Endometrial microvascular endothelial cells (primary cell): Measurements from ENCODE around the gene HAO1. TPM values are rescaled to one million over a fixed set of nuclear protein-coding genes. Genes with fewer than 3 reads are reported as not detected.
"Not testable (repeated sequence)": the region's sequence is repeated elsewhere in the genome, so short reads cannot be mapped to it uniquely, and the experiment has no call there.

Experiments used
- in situ Hi-C: cut with HindIII; loops from 2 replicates; pipeline ENCODE4 v1.10.0; 2017; ENCODE audit warnings: low sequenced_read_pairs, low pct_unique_long_range_greater_than_20kb; ENCODE audit errors: inconsistent ontology term
- total RNA-seq: library from RNA; depleted of rRNA; stranded (reverse); fragments of >200 nt; gene quantifications from one replicate; pipeline ENCODE4 v1.2.3, GENCODE V29; 2015; ENCODE audit errors: inconsistent ontology term

The HAO1 gene
- total RNA-seq: not detected

DNA sequence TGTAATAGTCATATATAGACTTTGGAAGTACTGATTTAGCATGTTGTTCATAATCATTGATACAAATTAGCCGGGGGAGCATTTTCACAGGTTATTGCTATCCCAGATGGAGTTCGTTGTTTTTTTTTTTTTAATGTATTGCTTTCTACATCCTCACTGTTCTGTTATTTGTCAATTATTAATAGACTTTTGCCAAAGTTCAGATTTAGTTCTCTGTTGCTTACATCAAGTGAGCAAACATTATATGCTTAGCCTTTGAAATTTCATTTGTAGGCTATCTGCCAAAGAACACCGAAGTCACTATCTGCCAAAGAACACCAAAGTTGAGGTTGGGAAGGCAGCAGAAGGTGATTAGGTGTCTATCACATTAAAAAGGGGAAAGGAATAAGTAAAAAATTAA lies at the start of gene HAO1:
HAO1 (minus strand) TSS at position 118 of the 400 bp plus-strand sequence; CDS start at position 82, 36 bp downstream.
- in situ Hi-C loops: no loop called here

DNA sequence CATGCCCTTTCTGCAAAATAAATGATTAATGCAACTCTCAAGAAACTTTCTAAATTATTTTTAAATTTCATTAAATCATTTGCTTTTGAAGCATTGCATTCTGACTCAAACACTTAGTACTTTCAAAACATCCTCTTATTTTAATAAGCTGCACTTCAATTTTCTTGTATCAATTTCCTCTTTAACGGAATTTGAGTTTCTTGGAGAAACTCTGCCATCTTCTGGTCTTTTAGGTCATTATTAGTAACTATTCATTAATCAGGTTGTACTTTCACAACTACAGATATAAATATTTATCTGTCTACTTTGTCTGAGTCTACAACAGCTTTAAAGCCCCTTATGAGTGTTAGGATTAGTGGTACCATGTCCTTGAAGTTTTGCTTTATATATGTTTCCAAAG lies 49.1 kb upstream of the HAO1 start:
- in situ Hi-C loops: no loop called here

DNA sequence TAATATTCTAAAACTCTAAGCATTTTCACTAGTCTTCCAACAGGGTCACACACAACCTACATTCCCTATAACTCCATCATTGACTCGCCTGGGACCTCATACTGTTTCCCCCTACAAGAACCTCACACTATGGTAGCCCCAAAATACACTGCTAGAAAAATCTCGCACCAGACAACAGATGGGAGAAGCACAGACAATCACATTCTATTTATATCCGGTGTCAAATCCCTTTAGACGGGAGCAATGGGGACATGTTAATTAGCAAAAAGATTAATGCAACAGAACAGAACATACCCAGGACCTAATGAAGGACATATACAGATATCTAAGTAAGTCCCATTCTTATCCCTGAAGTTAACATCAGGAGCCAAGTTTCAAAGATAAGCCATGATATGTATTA lies 45.7 kb upstream of the HAO1 start:
- in situ Hi-C loops: no loop called here

DNA sequence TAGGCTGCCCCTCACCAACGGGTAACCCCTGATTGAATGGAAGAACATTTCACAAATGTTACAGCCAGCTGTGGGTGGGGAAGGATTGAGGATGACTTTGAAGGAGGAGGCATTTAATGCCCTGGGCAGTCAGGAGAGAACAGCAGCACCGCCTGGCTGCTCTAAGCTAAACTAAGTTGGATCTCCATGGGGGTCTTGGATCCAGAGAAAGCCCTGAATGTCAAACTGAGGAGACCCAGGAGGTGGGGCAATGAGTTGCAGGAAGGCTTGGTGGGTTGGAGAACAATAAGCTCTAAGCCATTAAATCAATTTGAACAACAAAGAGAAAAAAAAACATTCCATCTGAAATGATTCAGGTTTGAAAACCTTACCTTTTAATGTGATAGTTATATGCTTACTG lies 43.9 kb upstream of the HAO1 start:
- in situ Hi-C loops: no loop called here

DNA sequence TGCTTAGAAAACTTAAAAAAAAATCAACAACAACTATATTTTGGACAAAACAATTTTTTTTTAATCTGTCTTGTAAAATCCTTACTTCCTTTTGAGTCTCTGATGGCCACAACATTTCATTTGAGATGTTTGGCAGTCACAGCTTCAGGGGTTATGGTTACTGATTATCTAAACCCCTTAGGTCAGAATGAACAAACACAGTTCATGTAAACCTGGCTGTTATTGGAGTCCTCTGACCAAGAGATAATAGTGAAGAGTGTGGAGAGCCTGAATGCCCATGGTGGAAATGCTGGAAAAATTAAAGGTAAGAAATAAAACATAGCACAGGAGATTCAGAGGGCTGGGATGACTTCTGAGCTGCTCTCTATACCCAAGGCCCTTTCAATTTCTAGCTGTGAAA lies 41.1 kb upstream of the HAO1 start:
- in situ Hi-C loops: no loop called here

DNA sequence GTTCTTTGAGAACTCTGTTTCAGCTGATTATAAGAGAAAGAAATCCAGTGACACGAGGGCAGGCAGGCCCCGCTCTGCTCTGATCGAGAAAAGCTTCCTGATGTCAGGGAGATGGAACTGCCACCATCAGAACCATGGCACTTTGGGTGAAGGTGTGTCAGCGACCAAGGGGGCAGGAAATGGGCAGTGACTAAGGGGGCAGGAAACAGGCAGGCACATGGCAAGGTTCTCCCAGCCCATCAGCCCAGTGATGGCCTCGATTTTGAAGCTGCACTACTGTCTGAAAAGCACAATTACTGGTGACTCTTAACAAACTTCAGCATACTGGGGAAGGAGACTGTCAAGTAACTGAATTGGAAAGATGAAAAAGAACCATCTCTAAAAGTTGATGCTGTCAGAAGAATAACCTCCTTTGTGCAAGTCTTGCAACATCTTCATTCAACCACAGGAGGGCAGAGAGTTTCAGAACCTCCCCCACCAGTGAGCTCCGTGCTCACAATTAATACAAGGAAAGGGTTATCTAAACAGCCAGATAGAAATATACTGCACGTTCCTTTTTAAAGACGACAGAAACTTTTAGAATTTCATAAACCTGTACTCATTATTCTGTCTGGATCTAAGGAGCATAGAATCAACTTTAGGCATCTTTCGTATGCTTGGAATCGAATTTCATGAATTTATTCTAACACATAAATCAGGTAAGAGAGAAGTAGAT lies 40.2 kb upstream of the HAO1 start:
- in situ Hi-C loops: no loop called here

DNA sequence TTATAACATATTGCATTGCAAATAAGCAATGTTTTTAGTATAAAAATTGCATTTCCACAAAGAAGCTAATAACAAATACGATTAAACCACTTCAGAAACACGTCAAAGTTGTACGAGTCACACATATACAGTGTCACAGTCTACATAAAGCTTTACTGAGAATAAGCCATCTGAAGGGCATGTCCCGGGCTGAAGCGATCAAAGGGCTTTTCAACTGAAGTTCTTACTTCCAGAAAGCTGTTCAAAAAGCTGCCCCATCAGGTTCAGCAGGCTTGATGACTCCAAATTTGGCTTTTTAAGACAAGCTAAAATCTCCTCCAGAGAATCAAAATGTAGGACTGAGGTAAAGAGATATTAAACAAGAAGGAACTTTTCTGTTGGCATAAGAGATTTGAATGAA lies 37.5 kb upstream of the HAO1 start:
- in situ Hi-C loops: no loop called here

DNA sequence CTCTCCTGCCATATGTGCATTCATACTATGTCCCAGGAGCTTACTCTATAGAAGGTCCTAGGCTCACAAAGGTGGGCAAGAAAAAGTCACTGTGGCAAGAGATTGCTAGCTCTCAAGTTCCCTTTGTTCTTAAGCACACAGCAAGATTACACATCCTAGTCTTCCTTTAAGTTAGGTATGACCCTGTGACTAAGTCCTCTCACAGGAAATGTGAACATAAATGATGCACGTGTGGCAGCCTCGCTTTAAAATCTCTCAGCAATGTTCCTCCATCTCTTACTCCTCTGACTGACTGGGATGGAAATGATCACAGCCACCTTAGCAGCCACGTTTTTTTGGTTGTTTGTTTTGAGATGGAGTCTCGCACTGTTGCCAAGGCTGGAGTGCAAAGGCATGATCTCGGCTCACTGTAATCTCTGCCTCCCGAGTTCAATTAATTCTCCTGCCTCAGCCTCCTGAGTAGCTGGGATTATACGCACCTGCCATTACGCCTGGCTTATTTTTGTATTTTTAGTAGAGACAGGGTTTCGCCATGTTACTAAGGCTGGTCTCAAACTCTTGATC lies 35.7 kb upstream of the HAO1 start:
- in situ Hi-C loops: no loop called here

DNA sequence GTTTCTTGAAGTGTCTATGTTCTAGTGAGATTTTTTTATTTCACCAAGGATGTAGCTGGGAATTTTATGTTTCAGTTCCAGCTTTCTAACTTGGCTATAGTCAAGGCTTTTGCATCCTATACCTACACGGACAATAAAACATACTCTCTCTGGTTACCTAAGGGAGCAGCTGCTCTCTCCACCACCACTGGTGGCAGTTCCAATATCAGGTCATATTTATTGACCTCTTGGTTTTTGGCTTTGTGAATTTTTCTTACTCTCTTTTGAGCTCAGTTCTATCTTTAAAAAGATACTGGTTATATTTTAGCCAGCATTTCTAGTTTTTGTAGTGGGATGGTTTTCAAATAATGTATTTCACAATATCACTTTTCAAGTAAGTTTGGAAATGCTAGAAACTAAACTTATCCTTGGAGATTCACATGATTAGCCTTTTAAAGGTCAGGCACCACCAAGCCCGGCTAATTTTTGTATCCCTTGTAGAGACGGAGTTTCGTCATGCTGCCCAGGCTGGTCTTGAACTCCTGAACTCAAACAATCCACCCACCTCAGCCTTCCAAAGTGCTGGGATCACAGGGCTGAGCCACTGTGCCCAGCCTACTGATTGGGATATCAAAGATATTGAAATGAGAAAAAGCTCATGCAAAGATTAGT lies 34.7 kb upstream of the HAO1 start:
- in situ Hi-C loops: no loop called here

DNA sequence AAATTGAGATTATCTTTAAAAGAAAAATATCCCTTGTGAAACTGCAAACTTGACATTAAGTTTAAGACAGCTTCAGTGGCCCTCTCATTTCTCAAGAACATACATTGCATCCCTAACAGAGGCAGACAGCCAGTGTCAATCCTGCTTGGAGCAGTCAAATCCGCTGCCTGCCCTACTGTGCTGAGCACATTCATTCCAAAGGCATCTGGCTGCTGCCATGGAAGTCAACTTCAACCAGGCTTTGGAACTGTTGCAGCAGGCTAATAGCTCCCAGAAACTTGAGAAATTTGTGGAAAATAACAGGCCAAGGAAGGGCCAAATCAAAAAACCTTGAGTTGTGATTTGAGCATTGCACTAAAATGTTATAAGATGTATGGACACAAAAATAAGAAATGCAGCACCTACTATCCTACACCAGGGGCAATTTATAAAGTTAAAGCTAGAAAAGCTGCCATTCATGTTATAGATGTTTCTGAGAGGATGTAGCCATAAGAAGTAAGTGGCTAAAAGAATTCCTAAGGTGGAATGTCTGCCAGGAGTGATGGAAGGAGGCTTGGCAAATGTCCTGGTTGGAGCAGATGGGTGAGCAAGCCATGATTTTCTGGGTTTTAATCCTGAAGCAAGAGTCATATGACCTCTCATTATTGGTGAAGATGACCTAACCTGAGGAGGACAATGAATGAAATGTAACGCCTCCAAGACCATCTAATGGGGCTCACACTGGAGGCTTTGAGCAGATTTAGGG lies 31.4 kb upstream of the HAO1 start:
- in situ Hi-C loops: no loop called here

DNA sequence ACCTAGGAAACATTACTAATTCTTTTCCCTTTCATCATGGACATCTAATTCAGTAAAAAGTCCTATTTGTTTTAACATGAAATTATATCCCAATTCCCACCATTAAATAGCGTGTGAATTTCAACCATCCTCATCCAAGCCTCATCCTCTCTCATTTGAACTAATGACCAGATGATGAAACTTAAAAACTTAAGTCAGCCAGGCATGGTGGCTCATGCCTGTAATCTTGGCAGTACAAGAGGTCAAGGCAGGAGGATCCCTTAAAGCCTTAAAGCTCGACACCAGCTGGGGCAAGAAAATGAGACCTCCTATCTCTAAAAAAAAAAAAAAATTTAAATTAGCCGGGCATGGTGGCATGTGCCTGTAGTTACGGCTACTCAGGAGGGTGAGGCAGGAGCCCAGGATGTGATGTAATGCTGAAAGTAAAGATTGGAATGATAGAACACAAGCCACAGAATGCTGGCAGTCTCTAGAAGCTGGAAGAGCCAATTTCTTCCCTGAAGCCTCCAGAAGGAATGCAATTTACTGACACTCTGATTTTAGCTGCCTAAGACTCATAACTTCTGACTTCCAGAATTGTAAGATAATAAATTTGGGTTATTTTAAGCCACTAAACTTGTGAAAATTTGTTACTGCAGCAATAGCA lies 27.1 kb upstream of the HAO1 start:
- in situ Hi-C loops: no loop called here

DNA sequence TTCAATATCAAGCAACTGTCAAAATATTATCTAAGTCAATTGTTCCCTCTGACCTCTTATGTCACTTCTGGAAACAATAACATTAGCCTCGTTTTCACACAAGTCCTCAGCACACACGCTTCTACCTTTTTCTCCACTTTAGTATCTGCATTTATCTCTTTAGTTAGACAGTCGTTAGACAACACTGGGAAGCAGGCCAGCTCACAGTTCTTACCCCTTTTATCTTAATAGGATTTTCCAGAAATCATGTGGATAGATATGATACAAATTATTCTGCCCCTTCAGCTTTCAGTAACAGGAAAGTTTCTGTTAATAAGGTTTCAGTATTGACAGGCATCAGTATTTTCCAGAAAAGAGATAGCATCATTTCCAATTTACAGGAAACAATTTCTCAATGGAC lies 25.9 kb upstream of the HAO1 start:
- in situ Hi-C loops: no loop called here

DNA sequence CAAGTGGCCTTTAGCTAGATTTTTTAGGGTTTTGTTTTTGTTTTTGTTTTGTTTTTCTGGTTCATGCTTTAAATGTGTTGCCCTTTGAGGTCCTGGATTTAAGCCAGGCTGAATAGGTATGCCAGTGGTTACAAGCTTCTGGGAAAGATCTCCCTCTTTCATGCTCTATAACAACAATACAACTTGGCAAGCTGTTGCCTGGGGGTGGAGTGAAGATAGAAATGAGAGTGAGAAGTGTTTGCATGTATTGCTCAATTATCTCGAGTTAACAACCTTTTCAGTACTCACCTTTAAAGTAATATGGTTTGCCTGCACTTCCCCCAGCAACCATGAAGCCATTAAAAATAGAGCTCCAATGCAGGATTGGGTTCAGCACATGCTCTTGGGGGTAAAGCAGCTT lies 19.2 kb upstream of the HAO1 start:
- in situ Hi-C loops: no loop called here

DNA sequence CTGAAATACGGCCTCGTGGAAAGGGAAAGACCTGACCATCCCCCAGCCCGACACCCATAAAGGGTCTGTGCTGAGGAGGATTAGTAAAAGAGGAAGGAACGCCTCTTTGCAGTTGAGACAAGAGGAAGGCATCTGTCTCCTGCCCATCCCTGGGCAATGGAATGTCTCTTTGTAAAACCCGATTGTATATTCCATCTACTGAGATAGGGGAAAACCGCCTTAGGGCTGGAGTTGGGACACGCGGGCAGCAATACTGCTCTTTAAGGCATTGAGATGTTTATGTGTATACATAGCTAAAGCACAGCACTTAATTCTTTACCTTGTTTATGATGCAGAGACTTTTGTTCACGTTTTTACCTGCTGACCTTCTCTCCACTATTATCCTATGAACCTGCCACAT lies 16.3 kb upstream of the HAO1 start:
- in situ Hi-C loops: not testable (repeated sequence)

DNA sequence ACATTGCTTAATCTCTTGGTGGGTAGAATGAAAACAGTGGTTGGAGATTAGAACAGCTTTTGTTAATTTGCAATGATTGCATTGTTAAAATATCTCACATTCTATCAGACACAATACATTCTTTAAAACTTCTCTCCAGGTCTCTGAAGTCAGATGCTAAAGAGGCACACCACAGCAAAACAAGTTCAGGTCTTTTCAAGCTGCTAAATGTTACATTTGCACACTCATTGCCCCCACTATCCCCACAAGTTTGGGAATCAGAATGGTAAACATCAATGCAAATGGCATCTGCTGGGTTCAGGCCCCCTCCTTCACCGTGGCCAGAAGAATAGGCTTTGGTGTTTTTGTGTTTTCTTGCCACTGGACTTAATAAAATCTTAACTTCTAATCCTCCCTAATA lies 10.1 kb upstream of the HAO1 start:
- in situ Hi-C loops: no loop called here

DNA sequence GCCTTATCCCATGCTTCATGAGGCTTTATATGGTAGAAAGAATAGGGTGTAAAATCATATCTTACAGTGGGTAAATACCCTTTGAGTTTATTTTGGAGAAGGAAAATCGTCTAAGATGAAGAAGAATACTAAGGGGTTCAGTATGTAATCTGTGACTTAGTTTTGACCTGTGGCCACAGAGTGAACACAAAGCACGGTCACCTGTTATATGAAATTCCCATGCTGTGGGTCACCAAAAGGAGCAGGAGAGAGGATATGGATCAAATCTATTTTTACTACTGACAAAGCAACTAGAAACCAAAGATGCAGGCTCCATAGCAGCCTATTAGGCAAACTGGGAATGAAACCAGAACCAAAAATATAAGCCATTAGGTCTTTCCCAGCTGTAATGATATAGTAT lies 3.6 kb upstream of the HAO1 start:
- in situ Hi-C loops: no loop called here

DNA sequence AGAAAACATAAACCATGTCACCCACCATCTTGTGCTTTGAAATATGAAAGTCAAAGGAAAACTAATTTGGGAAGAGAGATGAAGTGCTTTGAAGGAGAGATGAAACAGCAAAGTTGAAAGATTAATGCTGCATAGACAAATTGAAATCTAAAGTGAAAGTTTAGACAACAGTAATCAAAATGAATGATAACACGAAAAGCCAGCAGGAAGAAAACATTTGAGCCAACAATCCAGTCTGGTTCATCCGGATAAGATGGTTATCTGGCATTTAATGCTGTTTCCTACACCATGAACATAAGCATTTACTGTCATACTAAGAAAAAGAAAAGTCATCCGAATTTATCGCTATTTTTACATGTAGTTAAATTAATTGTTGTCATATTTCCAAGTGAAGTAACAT lies 595 bp downstream of the HAO1 start:
- in situ Hi-C loops: no loop called here

DNA sequence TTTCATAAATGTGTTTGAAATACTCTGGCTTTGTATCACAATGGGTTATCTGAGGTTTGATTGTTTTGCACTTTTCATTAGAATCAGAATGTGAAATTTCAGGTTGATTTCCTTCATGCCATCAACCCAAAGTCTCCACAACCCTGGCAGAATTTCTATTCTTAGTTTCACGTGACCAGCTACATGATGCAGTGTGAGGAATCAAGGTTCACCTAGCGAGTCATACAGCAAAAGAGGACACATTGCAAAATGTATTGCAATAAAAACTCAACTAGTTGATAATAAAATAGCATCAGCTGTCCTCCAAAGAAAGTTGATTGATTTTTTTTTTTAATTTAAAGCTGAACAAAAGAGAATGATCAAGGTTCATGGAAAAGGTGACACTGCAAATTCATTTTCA lies 2.2 kb downstream of the HAO1 start:
- in situ Hi-C loops: no loop called here

DNA sequence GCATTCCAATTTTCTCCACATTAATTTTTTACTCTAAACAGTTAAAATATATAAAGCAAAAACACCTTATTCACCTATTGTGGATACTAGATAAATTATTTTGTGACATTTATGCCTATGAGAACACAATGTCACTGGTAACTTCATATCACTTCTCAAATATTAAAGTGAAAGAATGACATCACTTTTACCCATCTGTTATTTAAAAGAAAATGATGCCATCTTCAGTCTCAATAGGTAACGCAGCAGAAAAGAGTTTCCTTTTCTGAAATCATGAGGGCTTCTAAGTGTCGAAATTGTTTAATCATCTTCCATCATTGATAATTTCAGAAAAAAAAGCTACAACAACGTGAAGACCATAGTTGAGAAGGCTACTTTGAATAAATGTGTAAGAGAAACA lies 2.9 kb downstream of the HAO1 start:
- in situ Hi-C loops: no loop called here
